AG09319 (cell line): Measurements from ENCODE around the gene CORO2B.
A peak's percentile ranks its signal among the peaks of the same experiment; 100 is the strongest.

Experiments
- DNase-seq: peaks from one replicate; pipeline ENCODE4 v3.0.0-alpha.2; 2010; ENCODE audit warnings: low read depth; ENCODE audit errors: extremely low read depth
- CTCF ChIP-seq: IDR thresholded peaks from 2 replicates; pipeline ENCODE4 v1.5.1; 2011; ENCODE audit warnings: low read depth, mild to moderate bottlenecking, inconsistent platforms, low read length, moderate library complexity

CORO2B gene

GRCh38 chr15:68597581-68597980 is 18.8 kb downstream of the CORO2B start:
- TF ChIP-seq CTCF, result no peak
- DNase-seq, result no peak

GRCh38 chr15:68598171-68599152 is 19.7 kb downstream of the CORO2B start:
- no peak for TF ChIP-seq CTCF
- DNase-seq, result peak; percentile 61

- TF ChIP-seq CTCF, result no peak
Observed at GRCh38 chr15:68599153-68599545, 20.4 kb downstream of the CORO2B start.

GRCh38 chr15:68599560-68600071 is 20.8 kb downstream of the CORO2B start:
- no peak for TF ChIP-seq CTCF
- DNase-seq, result peak; percentile 67

More at GRCh38 chr15:68599153-68599545, 20.4 kb downstream of the CORO2B start:
- no peak for DNase-seq

- no peak for DNase-seq
- TF ChIP-seq CTCF, result no peak
Observed at GRCh38 chr15:68601206-68602197, 22.7 kb downstream of the CORO2B start.

- no peak for TF ChIP-seq CTCF
- no peak for DNase-seq
Observed at GRCh38 chr15:68602459-68603215, 23.8 kb downstream of the CORO2B start.
